ENCODE measurements around the gene MEGF6.
"Not testable (repeated sequence)": the region's sequence is repeated elsewhere in the genome, so short reads cannot be mapped to it uniquely, and the experiment has no call there.

The MEGF6 gene

DNA sequence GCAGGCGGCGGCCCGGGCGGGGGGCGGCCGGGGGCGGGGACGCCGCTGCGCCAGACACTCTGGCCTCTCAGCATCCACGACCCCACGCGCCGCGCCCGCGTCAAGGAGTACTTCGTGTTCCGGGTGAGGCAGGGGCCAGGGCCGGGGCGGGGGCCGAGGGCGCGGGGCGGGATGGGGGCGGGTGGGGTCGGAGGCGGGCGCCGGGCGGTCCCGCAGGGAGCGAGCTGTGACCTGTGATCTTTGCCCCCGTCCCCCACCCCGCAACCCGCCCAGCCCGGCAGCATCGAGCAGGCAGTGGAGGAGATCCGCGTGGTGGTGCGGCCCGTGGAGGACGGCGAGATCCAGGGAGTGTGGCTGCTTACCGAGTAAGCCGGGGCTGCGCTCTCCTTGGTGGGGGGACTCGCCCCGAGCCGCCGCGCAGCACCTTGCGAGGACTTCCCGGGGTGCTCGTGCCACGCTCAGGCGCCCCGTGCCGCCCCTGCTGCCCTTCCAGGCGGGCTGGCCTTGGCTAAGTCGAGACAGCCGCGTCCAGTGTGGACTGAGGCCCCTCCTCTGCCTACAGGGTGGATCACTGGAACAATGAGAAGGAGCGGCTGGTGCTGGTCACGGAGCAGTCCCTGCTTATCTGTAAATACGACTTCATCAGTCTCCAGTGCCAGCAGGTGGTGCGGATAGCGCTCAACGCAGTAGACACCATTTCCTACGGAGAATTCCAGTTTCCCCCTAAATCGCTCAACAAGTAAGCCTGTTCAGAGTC, 14.0 kb upstream of the MEGF6 start:
- no peak for DNase-seq

DNA sequence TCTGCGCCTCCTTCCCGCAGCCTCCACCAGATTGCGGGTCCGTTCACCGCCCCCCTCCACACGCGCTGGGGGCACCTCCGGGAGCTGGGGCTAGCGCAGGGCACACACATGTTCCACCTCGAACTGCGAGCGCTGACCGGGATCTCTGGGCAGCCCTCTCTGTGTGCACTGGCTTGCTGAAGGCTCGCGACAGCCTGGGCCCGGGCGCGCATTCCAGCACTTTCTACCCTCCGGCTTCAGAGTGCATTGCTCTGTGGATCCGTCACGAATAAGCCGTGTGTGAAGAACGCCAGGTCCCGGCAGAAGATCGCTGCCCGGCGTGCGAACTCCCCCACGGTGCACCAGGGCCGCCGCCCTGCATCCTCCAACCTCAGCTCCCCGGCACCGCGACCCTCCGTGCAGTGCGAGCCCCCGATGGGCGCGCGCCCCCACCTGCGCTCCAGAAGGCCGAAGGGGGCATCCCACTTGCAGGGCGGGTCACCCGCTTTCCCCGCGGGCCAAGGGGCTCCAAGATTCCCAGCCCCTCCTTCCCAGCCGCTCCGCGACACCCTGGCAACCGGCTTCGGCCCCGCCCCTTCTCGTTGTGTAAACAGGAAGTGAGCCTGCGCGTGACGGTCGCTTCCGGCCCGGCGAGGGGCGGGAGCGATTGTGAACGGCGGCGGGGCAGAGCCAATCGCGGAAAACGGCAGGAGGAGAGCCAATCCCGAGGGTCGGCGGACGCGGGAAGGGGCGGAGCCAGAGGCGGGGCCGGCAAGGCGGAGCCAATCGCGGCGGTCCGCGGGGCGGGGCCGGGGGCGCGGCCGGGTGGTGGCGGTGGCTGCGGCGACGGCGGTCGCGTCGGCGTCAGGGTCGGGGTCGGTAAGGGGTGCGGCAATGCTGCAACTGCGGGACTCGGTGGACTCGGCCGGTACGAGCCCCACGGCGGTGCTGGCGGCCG, 13.2 kb upstream of the MEGF6 start, which contains the start of gene TPRG1L:
TSS of gene TPRG1L (plus strand) at position 816 of the 937 bp plus-strand sequence. CDS start at position 874, 58 bp downstream.
- DNase-seq, result peak; percentile 92

DNA sequence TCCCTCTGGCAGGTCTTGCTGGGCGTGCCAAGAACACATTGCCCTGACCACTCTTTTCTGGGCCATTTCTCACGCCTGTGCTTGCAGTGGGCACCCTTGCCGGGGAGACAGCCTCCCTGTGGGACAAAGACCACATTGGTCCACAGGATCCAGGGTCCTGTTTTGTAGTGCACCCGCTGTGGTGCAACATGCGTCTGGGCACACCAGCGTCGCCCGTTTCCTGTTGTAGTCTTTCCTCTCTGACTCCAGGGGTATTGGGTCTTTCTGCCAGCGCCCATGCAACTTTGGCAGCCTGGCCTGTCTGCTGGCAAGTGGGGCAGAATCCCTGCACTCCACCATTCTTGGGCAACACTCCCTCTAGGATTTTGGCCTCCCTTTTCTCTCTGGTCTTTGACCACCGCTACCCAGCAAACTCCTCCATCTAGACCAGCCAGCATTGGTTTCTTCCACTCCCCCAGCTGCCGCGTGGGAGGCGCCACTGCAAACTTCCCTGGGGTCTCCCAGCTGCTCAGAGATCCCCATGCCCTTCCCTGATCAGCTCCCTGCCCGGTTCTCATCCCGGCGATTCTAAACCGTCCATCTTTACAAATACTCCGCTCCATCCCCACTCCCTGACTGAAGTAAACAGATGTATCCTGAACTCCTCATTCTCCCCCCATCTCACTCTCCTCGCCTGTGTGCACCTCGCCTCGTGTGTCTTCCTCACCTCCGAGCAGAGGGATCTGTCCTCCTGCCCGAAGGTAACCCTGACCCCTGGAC, 12.3 kb upstream of the MEGF6 start:
- DNase-seq, result no peak

DNA sequence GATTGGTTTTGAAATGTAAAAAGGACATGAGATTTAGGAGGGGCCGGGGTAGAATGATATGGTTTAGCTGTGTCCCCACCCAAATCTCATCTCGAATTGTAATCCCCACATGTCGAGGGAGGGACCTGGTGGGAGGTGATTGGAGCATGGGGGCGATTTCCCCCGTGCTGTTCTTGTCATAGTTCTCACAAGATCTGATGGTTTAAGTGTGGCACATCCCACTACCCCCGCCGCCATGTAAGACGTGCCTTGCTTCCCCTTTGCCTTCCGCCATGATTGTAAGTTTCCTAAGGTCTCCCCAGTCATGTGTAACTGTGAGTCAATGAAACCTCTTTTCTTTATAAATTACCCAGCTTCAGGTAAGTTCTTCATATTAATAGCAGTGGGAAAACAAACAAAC, 10.8 kb upstream of the MEGF6 start:
- not testable (repeated sequence) for DNase-seq

DNA sequence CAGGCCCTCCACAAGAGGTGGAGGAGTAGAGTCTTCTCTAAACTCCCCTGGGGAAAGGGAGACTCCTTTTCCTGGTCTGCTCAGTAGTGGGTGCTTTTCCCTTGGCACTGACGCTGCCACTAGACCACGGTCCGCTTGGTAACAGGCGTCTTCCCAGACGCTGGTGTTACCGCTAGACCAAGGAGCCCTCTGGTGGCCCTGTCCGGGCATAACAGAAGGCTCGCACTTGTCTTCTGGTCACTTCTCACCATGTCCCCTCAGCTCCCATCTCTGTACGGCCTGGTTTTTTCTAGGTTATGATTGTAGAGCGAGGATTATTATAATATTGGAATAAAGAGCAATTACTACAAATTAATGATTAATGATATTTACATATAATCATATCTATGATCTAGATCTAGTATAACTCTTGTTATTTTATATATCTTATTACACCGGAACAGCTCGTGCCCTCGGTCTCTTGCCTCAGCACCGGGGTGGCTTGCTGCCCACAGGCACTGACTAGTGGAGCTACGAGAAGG, 9.9 kb upstream of the MEGF6 start:
- DNase-seq, result peak; percentile 14

DNA sequence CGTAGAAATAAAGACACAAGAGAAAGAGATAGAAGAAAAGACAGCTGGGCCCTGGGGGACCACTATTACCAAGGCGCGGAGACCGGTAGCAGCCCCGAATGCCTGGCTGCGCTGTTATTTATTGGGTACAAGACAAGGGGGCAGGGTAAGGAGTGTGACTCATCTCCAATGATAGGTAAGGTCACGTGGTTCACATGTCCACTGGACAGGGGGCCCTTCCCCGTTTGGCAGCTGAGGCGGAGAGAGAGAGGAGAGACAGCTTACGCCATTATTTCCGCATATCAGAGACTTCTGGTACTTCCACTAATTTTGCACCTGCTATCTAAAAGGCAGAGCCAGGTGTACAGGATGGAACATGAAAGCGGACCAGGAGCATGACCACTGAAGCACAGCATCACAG, 9.4 kb upstream of the MEGF6 start:
- no peak for DNase-seq

DNA sequence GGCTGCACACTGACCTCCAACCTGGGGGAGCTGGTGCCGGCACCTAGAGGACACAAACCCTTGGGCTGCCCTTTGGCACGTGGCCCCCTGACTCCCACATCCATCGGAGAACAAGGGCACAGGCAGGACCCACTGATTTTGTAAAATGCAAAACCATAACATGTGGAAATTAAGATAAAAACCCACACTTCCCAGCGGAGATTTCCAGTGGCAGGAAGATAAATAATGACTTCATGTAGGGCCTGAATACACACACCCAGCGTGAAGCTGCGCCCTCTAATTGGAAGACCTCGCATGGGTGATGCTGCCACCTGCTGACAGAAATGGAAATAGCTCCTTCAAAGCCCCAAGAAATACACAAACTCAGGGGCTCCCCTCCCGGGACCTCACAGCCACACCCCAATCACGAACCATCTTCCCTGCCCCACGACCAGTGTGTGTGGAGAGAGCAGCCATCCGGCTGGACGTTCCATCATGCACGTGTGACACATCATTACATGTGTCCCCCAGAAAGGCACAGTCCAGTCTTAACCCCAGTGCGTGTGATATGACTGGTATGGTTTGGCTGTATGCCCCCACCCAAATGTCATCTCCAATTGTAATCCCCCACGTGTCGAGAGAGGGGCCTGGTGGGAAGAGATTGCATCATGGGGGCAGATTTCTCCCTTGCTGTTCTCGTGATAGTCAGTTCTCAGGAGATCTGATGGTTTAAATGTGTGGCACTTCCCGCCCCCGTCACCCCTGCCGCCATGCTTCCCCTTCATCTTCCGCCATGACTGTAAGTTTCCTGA, 7.8 kb upstream of the MEGF6 start:
- peak; percentile 63 for DNase-seq

DNA sequence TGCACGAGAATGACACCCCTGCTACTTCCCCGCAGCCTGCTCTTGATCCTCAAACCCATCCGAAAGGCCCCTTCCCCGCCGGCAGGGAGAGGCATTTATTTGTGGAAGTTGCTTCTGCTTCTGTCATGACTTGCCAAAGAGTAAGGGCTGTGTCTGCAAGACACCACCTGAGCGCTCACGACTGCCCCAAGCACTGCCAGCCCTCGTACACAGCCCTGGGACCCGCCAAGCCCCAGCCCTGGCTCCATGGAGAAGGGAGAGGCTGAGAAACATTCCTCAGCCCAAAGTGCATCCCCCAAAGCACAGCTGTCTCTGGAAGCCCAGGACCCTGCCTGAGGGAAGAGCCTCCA, 7.2 kb upstream of the MEGF6 start:
- DNase-seq, result no peak

DNA sequence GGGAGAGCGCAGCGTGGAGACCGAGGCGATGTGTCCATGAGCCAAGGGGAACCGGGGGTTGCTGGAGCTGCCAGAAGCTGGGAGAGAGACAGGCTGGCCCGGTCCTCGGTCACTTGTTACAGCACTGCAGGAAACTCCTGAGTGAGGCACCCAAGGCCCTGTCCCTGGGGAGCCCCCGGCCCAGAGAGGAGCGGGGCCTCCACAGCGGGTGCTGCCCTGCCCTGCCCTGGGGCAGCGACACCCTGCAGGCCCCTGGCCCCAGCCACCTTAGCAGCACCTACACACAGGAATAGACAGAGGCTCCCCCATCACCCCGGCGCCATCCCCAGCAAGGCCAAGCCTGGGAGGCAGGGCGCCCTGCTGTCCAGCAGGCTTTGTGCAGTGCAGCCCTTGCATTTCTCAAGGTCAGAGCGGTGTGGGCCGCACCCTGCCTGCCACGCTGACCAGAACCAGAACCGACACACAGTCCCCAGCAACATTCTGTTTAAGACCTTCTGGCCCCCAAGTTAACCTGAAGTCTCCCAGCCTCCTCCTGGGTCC, 6.6 kb upstream of the MEGF6 start:
- DNase-seq, result no peak

DNA sequence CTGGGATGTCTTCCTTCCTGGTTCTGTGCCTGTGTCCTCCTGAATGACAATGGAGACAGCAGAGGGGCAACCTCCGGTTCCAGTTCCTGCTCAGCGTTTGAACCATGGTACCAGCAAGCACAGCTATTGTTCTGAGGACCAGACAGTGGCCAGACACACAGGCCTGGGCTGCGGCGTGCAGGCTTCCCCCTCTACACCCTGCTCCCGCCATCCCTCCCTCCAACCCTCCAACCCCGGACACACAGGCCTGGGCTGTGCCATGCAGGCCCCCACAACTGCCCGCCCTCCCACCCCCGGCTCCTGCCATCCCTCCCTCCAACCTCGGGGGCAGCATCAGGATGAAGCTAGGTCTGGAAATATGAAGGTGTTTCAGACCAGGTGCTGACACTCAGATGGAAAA, 5.6 kb upstream of the MEGF6 start:
- DNase-seq, result no peak

DNA sequence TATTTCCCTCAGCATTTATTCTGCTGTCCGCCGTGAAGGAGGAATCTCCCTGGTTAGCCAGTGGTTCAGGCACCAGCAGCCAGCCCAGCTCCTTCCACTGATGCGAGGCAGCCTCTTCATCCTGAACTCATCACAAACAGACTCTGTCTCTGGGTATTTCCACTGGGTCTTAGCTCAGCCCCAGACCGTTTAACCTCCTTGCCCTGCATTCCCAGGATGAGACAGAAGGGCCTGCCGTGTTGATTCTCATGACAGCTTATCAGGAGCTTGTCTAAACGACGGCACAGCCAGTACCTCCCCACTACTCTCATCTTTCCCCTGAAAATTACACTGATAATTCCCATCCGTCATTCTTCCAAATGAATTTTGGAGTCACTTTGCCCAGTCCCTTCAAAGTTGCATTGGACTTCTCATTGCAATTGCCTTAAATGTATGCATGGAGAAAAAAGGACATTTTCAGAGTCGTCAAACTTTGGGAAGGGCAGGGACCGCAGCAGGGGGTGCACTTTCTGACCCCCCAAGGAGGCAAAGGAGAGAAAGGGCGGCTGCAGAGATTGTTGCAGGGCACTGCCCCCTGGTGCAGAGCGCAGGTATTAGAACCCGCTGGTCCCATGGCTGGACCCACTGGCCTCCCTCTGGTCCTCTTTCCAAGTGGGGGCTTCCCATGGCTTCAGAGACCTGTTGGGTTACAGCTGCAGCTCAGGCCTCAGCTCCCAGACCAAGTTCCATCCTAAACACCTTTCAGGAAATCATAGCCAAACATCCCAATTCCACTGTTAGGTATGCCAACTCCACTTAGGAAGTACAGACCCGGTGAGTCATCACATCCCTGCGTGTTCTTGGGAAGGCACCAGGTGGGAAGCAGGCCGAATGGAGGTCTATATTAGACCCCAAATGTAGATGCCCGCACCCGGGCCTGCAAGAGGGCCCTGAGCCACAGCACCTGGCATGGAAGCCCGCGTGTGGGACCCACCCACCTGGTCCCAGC, 3.7 kb upstream of the MEGF6 start:
- no peak for DNase-seq

DNA sequence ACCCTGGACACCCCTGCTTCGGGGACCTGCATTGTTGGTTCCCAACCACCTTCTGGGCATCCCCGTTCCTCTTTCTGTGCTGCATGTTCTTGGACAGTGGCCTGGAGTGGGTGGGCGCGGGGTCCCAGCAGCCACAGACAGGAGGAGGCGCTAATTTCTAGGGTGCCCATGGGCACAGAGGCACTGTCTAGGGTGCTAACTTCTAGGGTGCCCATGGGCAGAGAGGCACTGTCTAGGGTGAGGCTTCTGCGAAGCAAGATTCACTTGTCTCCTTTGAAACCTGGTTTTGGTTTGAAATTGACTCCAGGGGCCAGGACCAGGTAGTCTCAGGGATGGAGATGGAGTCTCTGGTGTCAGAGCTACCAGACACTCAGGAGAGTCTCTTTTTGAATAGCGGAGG, 815 bp upstream of the MEGF6 start:
- no peak for DNase-seq

DNA sequence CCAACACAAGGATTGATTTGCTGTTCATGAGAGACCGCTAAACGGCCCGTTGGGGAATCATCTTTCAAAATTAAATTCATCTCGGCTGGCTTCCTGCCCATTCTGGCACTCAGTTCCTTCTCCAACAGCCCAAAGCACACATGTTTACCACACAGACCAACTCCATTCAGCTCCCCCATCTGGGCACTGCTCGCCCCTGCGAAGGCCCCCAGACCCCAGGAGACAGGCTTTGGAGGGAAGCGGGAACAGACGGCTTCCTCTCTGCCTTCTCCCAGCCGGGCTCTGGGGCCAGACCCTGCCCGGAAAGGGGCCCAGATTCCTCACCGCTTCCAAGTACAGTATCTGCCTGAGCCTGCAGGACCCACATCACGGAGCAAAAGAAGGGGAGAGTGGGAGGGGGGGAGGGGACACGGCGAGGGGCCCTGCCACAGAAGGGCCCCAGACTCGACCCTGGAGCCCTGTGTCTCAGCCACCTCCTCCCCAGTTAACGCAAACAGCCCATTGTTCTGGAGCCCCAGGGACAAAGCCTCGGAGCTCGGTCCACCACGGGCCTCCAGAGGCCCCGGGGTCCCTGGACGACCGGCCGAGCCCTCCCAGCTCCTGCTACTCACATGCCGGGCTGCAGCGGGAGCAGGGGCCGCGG, 660 bp downstream of the MEGF6 start:
- DNase-seq, result peak; percentile 43

DNA sequence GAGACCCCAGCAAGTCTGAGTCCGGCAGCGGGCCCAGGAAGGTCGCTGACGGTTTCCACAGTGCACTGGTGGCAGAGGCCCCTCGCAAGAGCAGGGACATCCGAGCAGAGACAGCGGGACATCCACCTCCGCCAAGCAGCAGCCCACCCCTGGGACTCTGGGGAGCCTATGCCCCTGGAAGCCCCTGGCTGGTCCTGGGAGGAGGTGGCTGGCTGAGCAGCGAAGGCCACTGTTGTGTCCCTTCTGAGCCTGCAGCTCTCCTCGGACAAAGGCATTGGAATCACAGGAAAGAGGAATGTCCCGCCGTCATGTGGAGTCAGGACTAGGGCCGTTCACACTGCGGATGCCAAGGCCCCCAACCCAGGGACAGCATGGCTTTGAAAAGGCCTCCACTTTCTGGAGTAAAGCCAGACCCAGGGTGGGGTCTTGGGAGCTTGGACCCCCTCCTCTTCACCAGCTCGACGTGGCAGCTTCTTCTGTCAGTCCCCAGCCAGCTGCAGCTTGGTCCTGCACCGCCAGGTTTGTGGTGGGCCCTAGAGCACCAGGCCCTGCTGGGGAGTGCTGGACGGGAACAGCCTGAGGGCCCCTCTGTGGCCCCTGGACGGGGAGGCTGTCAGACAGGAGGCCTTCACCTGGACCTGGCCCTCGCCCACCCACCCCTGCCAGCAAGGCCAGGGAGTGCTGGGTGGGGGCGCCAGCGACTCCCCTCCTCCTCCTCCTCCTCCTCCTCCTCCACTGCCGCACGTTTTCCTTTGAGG, 1.4 kb downstream of the MEGF6 start:
- no peak for DNase-seq

DNA sequence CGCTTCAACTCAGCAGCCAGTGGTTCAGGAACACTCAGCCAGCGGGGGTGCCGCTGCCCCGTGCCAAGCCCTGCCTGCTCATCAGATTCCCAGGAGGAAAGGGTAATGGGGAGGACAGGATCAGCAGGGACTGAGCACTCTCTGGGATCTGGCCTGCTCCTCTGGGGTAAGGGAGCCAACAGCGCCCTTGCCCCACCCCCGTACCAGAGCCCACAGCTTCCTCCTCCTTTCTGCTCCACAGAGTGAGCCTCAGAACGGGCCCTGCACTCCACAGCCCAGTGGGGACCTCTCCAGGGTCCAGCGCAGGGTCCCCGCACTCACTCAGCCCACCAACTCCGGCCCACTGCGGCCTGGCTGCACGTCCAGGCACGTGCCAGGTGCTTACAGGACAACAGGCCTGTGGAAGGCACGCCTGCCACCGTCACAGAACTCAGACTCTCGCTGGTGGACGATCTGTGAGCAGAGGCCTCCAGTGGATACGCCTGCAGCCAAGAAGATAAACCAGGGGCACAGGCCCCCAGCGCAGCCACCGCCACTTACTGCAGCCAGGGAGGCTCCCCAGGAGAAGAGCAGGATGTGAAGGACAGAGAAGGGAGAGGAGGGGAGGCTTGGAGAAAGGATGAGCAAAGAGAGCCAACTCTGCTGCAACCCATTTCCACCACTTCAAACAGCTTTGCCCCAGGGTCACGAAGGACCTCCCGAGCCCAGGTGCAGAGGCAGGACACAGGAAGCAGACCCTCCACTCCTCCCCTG, 2.1 kb downstream of the MEGF6 start:
- no peak for DNase-seq

DNA sequence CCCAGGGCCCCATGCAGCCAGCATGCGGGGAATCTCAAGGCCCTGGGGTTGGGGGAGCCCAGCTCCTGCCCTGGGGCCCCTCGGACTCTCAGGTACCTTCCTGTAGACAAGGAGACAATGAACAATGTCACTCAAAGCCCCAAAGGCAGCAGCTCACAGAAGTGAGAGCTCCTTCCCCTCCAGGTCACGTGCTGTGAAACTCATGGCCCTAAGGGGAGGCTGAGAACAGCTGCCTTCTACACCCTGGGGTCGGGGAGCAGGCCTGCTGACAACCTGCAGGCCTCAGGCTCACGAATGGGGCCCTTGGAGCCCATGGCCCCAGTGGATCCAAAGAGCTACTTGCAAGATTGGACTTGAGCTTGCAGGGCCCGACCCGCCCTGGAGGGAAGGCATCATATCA, 3.2 kb downstream of the MEGF6 start:
- DNase-seq, result no peak

DNA sequence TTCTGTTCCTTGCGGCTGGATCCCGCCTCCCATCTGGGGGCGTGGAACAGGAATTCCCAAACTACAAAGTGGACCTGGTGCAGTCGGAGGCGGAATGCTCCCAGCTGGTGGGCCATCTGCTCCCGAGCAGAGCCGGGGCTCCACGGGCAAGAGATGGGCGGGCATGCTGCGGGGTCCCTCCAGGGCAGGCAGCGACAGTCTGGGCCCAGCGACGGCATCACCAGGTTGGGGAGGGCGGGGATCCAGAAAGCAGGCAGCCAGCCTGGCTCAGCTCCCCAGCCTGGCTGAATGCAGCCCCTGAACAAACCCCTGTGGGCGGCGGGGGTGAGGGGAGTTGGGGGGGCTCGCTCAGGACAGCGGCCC, 3.6 kb downstream of the MEGF6 start:
- no peak for DNase-seq
